ENCODE results near the gene C22orf39. TPM values are rescaled to one million over a fixed set of nuclear protein-coding genes. Genes with fewer than 3 reads are reported as not detected.
A peak's percentile ranks its signal among the peaks of the same experiment; 100 is the strongest.

C22orf39 gene
- total RNA-seq, 4 donors from 2014 or later: 92.1 to 136 (median 111) TPM

GRCh38 chr22:19478045-19478900 is 30.8 kb upstream of the C22orf39 start:
- under 1% methylated on average over 30 of the region's 31 CpGs for WGBS
- Histone ChIP-seq H3K36me3 (peaks cover 5 to 24% (median 21%) of the 10 kb centered on the region in 4 donors), H3K27ac (replicated peaks in 1 of 4) (peak overlapping the region; percentile 86 to 96 (median 93)), H3K4me3 (peak overlapping the region; percentile 87 to 96 (median 92)), H3K27me3 (peaks cover 0 to 5% (median 0%) of the 10 kb centered on the region in 4 donors), H3K9me3 (no peaks in the 10 kb centered on the region), H3K4me1 (peaks cover 18 to 54% (median 50%) of the 10 kb centered on the region in 4 donors)
- intact Hi-C loops (cut with DNase I): no loop called here
- no peak for TF ChIP-seq POLR2AphosphoS5 (IDR thresholded peaks at IDR 0.05)
- no peak for TF ChIP-seq POLR2A (IDR thresholded peaks at IDR 0.05; ENCODE audit: low read depth)
- no peak for TF ChIP-seq CTCF (IDR thresholded peaks at IDR 0.05)
- TF ChIP-seq EP300 (IDR thresholded peaks at IDR 0.05): no peak
- no peak for DNase-seq (ENCODE audit: extremely low spot score)

GRCh38 chr22:19477321-19478044 is 30.0 kb upstream of the C22orf39 start:
- intact Hi-C loops (cut with DNase I): no loop called here
- TF ChIP-seq CTCF (IDR thresholded peaks at IDR 0.05): peak in 1 of 3 experiments; percentile 6
- no peak for TF ChIP-seq POLR2A (IDR thresholded peaks at IDR 0.05; ENCODE audit: low read depth)
- H3K9me3 ChIP-seq: no peaks in the 10 kb centered on the region
- peaks cover 18 to 56% (median 51%) of the 10 kb centered on the region in 4 donors for H3K4me1 ChIP-seq
- peaks cover 12 to 32% (median 29%) of the 10 kb centered on the region in 4 donors for H3K36me3 ChIP-seq
- WGBS: 28% methylated on average over 5 of the region's 5 CpGs
- H3K4me3 ChIP-seq: peak overlapping the region; percentile 87 to 96 (median 92)
- DNase-seq (ENCODE audit: extremely low spot score): no peak
- H3K27me3 ChIP-seq: peaks cover 0 to 5% (median 0%) of the 10 kb centered on the region in 4 donors
- H3K27ac ChIP-seq (replicated peaks in 1 of 4): peak overlapping the region; percentile 86 to 96 (median 93)

- TF ChIP-seq POLR2AphosphoS5 (IDR thresholded peaks at IDR 0.05) (no peak), POLR2A (IDR thresholded peaks at IDR 0.05; ENCODE audit: low read depth) (no peak), EP300 (IDR thresholded peaks at IDR 0.05) (no peak), CTCF (IDR thresholded peaks at IDR 0.05) (no peak)
- peaks cover 18 to 56% (median 51%) of the 10 kb centered on the region in 4 donors for H3K4me1 ChIP-seq
- H3K4me3 ChIP-seq: no peak overlapping the region
- no peaks in the 10 kb centered on the region for H3K9me3 ChIP-seq
- WGBS: 75% methylated on average over 3 of the region's 3 CpGs
- H3K27ac ChIP-seq (replicated peaks in 1 of 4): peak overlapping the region in 3 of 4 donors; percentile 24 to 42 (median 35)
- peaks cover 24 to 46% (median 43%) of the 10 kb centered on the region in 4 donors for H3K36me3 ChIP-seq
- peaks cover 0 to 5% (median 0%) of the 10 kb centered on the region in 4 donors for H3K27me3 ChIP-seq
- DNase-seq (ENCODE audit: extremely low spot score): no peak
- intact Hi-C loops (cut with DNase I): no loop called here
These were observed 28.5 kb upstream of the C22orf39 start for GRCh38 chr22:19476023-19476422.

GRCh38 chr22:19473578-19473977 is 26.1 kb upstream of the C22orf39 start:
- intact Hi-C loops (cut with DNase I): loop anchor here (5.0 kb wide), 1 partner anchor 41 kb away; the partner anchor contains the start of genes HIRA and MRPL40
- Histone ChIP-seq H3K27ac (replicated peaks in 1 of 4) (no peak overlapping the region), H3K9me3 (no peaks in the 10 kb centered on the region), H3K36me3 (peaks cover 48 to 71% (median 67%) of the 10 kb centered on the region in 4 donors), H3K4me1 (peaks cover 12 to 49% (median 44%) of the 10 kb centered on the region in 4 donors), H3K27me3 (no peaks in the 10 kb centered on the region), H3K4me3 (no peak overlapping the region)
- no peak for DNase-seq (ENCODE audit: extremely low spot score)
- WGBS: 77% methylated on average over 3 of the region's 3 CpGs
- TF ChIP-seq CTCF (IDR thresholded peaks at IDR 0.05): no peak
- TF ChIP-seq EP300 (IDR thresholded peaks at IDR 0.05): no peak
- no peak for TF ChIP-seq POLR2A (IDR thresholded peaks at IDR 0.05; ENCODE audit: low read depth)
- no peak for TF ChIP-seq POLR2AphosphoS5 (IDR thresholded peaks at IDR 0.05)
